GM19395 (cell line): ENCODE results near the gene SND1.

ENCODE experiments used
- ATAC-seq: cut with Tn5 transposase; IDR thresholded peaks from one replicate; pipeline ENCODE4 v1.9.1; 2021; ENCODE audit warnings: mild to moderate bottlenecking, moderate library complexity; ENCODE audit not compliant: unreplicated experiment

Gene SND1

GRCh38 chr7:127651556-127652332, at the start of gene SND1:
SND1 (plus strand) TSS chr7:127652194; CDS start chr7:127652374, 180 bp downstream.
- ATAC-seq = peak; percentile 96

- ATAC-seq = no peak
These were observed 43.5 kb upstream of the SND1 start for GRCh38 chr7:127608446-127608845.

GRCh38 chr7:127609297-127609696, 42.7 kb upstream of the SND1 start:
- no peak for ATAC-seq

- ATAC-seq = no peak
These were observed 39.7 kb upstream of the SND1 start for GRCh38 chr7:127612263-127612662.

- no peak for ATAC-seq
These were observed 35.3 kb upstream of the SND1 start for GRCh38 chr7:127616724-127617123.

GRCh38 chr7:127618042-127618441, 34.0 kb upstream of the SND1 start, which contains the start of gene PAX4:
PAX4 (minus strand) TSS chr7:127618142; CDS start chr7:127615928, 2,214 bp downstream.
- no peak for ATAC-seq

GRCh38 chr7:127618775-127619174, 33.2 kb upstream of the SND1 start:
- no peak for ATAC-seq

- ATAC-seq = no peak
These were observed 32.2 kb upstream of the SND1 start for GRCh38 chr7:127619681-127620405.

- no peak for ATAC-seq
These were observed 31.4 kb upstream of the SND1 start for GRCh38 chr7:127620406-127621233.

GRCh38 chr7:127625331-127625730, 26.7 kb upstream of the SND1 start:
- no peak for ATAC-seq

- no peak for ATAC-seq
These were observed 23.5 kb upstream of the SND1 start for GRCh38 chr7:127628445-127628844.

GRCh38 chr7:127629268-127629854, 22.6 kb upstream of the SND1 start:
- ATAC-seq = peak; percentile 76

GRCh38 chr7:127632276-127632910, 19.6 kb upstream of the SND1 start:
- no peak for ATAC-seq

GRCh38 chr7:127635659-127636285, 16.2 kb upstream of the SND1 start:
- no peak for ATAC-seq

- no peak for ATAC-seq
These were observed 13.8 kb upstream of the SND1 start for GRCh38 chr7:127638197-127638596.

- no peak for ATAC-seq
These were observed 7.5 kb upstream of the SND1 start for GRCh38 chr7:127644484-127644883.

- no peak for ATAC-seq
These were observed 4.4 kb upstream of the SND1 start for GRCh38 chr7:127647636-127648035.

GRCh38 chr7:127648986-127649385, 3.0 kb upstream of the SND1 start:
- no peak for ATAC-seq

- ATAC-seq = no peak
These were observed 993 bp upstream of the SND1 start for GRCh38 chr7:127650847-127651555.
